Ascending aorta (tissue), 2 donors: ENCODE data around the gene GTPBP6. TPM values are rescaled to one million over a fixed set of nuclear protein-coding genes. Genes with fewer than 3 reads are reported as not detected.
"Not testable (repeated sequence)": the region's sequence is repeated elsewhere in the genome, so short reads cannot be mapped to it uniquely, and the experiment has no call there.

ENCODE experiments used
- DNase-seq, 2 donors: peaks; one replicate each; pipeline ENCODE4 v3.0.0-alpha.2; 2019; ENCODE audit warnings: low spot score in 2 of 2
- H3K27ac ChIP-seq, 2 donors: fragments of 200-600 bp; sonication (generic); one replicate each; pipeline ENCODE4 v1.5.1; 2016 to 2017; ENCODE audit warnings: mild to moderate bottlenecking in 1 of 2
- H3K27me3 ChIP-seq: fragments of 200-600 bp; sonication (generic); one replicate; pipeline ENCODE4 v1.5.1; 2017
- H3K36me3 ChIP-seq, 2 donors: fragments of 200-600 bp; sonication (generic); one replicate each; pipeline ENCODE4 v1.5.1; 2016
- H3K4me1 ChIP-seq, 2 donors: fragments of 200-600 bp; sonication (generic); one replicate each; pipeline ENCODE4 v1.5.1; 2016 to 2017; ENCODE audit warnings: mild to moderate bottlenecking in 1 of 2
- H3K4me3 ChIP-seq, 2 donors: fragments of 200-600 bp; sonication (generic); one replicate each; pipeline ENCODE4 v1.5.1; 2016 to 2017; ENCODE audit warnings: mild to moderate bottlenecking in 1 of 2
- H3K9me3 ChIP-seq, 2 donors: fragments of 200-600 bp; sonication (generic); one replicate each; pipeline ENCODE4 v1.5.1; 2016
- intact Hi-C: fragments of 100-400 bp; cut with DNase I; formaldehyde crosslinking; loops from one replicate; pipeline ENCODE4 v1.15.1; 2023
- total RNA-seq: library from RNA; depleted of rRNA; stranded (reverse); fragments of >200 nt; gene quantifications from one replicate; pipeline ENCODE4 v1.1.0, GENCODE V29; 2016
- TF ChIP-seq, protein P1 (sequence below), 3 experiments: fragments of 200-600 bp in 2 of 3; fragments of 450-650 bp in 1 of 3; sonication (generic) in 2 of 3; IDR thresholded peaks; one replicate each; pipeline ENCODE4 v1.5.1; 2016 to 2019; ENCODE audit warnings: antibody characterized with exemption in 3 of 3, mild to moderate bottlenecking in 1 of 3, moderate library complexity in 1 of 3

Gene GTPBP6
- total RNA-seq, 1 donor from 2014 or later = 56.2 TPM

DNA sequence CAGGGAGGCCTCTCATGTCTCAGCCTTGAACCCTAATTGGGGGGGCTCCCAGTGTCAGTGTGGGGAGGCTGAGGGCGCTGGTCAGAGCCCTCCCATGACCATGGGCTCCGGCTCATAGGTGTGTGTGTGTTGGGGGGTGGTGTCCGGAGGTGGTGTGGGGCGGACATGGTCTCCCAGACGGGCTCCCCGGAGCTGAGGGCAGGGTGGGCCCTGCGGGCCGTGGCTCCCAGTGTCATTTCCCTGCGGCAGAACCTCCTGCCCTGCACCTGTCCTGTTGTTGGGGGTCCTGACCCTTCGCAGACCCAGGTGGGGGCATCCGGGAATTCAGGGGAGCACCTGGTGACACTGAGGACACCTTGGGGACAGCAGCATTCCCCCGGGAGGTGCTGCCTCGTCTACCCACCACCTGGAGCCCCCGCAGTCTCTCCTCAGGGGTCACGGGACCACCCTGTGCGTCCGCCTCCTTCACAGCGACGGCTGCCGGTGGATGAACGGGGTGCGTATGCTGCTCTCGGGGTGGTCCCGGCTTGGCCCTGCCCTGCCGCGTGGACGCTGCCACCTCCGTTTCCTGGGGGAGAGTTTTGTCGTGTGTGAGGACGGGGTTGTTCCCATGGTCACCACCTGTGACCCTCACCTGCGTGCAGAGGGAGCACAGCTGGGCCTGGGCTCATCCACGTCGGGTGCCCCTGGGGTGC lies 14.5 kb upstream of the GTPBP6 start:
- no peak for DNase-seq
- no peaks in the 10 kb centered on the region for H3K4me1 ChIP-seq
- H3K27me3 ChIP-seq = peaks cover 8% of the 10 kb centered on the region
- no peaks in the 10 kb centered on the region for H3K9me3 ChIP-seq
- H3K27ac ChIP-seq = no peak overlapping the region
- no peak overlapping the region for H3K4me3 ChIP-seq
- intact Hi-C loops = no loop called here
- H3K36me3 ChIP-seq = peaks cover 0 to 18% of the 10 kb centered on the region in 2 donors
- TF ChIP-seq, protein P1, sequence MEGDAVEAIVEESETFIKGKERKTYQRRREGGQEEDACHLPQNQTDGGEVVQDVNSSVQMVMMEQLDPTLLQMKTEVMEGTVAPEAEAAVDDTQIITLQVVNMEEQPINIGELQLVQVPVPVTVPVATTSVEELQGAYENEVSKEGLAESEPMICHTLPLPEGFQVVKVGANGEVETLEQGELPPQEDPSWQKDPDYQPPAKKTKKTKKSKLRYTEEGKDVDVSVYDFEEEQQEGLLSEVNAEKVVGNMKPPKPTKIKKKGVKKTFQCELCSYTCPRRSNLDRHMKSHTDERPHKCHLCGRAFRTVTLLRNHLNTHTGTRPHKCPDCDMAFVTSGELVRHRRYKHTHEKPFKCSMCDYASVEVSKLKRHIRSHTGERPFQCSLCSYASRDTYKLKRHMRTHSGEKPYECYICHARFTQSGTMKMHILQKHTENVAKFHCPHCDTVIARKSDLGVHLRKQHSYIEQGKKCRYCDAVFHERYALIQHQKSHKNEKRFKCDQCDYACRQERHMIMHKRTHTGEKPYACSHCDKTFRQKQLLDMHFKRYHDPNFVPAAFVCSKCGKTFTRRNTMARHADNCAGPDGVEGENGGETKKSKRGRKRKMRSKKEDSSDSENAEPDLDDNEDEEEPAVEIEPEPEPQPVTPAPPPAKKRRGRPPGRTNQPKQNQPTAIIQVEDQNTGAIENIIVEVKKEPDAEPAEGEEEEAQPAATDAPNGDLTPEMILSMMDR (IDR thresholded peaks at IDR 0.05) = no peak

DNA sequence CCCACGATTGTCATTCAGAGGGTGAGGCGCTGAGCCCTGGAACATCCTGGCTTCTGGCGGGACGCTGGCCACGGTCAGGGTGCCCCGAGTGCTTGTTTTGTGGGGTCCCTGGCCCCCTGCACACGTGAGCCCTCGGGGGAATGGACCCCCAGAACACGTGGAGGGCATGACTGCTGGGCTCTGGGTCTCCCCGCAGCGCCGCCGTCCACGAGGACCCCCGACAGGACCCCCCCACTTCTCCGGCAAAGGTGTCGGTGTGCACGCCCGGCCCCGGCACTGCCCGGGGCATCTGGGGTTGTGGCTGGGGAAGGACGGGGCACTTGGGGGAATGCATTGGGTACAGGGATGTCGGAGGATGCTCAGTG lies 13.9 kb upstream of the GTPBP6 start:
- no peak for DNase-seq
- H3K27ac ChIP-seq = no peak overlapping the region
- H3K36me3 ChIP-seq = peaks cover 0 to 15% of the 10 kb centered on the region in 2 donors
- H3K4me1 ChIP-seq = no peaks in the 10 kb centered on the region
- peaks cover 8% of the 10 kb centered on the region for H3K27me3 ChIP-seq
- H3K4me3 ChIP-seq = no peak overlapping the region
- TF ChIP-seq, protein P1 (IDR thresholded peaks at IDR 0.05) = no peak
- no peaks in the 10 kb centered on the region for H3K9me3 ChIP-seq
- intact Hi-C loops = no loop called here

DNA sequence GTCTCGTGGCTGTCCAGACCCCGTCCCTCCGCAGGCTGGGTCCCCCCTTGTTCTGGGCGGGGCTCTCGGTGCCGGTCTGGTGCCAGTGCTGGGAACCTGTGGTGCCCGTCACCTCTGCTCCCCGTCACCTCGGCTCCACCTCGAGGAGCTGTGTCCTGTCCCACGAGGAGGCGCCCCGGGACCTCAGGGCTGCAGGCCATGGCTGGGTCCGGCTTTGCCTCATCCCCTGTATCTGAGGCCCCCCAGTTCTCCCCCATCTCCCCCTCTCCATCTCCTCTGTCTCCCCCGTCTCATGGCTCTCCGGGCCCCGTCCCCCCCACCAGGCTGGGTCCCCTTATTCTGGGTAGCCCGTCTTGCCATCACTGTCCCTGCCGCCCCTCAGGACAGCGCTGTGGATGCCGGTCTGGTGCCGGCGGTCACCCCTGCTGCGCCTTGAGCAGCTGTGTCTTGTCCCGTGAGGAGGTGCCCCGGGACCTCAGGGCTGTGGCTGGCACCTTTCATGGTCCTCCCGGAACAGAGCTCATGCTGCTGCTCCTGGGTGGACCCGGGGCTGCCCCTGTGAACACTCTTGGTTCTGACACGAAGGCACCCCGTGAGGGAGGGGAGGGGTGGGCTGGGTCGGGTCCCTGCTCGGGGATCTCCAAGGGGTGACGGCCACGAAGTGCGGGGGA lies 13.4 kb upstream of the GTPBP6 start:
- intact Hi-C loops = no loop called here

DNA sequence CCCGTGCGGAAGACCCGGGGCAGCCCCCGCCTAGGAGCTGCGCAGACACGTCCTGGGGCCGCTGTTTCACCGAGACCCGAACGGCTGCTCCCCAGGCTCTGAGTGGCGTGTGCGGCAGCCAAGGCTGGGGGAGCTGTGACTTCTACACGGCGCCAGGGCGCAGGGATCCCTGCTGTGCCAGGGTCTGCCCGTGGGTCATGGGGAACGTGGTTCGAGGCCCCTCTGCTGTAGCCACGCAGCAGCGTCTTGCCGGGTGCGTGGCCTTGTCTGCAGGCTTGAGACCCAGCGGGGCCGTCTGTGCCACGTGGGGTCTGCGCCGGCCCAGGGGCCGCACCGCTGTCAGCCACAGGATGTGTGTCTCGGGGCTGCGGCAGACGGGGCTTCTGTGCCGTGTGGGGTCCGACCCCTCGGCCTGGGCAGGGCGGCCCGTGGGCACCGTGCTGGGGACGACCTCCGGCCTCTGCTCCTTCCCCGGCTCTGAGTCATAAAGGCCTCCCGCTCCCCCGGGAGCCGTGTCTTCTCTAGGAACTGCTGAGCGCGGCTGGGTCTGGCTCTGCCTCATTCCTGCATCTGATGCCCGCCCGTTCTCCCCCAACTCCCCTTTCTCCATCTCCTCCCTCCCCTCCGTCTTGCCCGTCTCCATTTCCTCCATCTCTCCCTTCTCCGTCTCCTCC lies 12.7 kb upstream of the GTPBP6 start:
- Histone ChIP-seq H3K36me3 (peaks cover 0 to 8% of the 10 kb centered on the region in 2 donors), H3K9me3 (no peaks in the 10 kb centered on the region), H3K27ac (no peak overlapping the region), H3K4me1 (no peaks in the 10 kb centered on the region), H3K27me3 (peaks cover 8% of the 10 kb centered on the region), H3K4me3 (peak overlapping the region in 1 of 2 donors; percentile 42)
- DNase-seq = no peak
- TF ChIP-seq, protein P1 (IDR thresholded peaks at IDR 0.05) = no peak
- intact Hi-C loops = no loop called here

More for the DNA sequence above, 13.4 kb upstream of the GTPBP6 start:
- Histone ChIP-seq H3K4me3 (peak overlapping the region in 1 of 2 donors; percentile 42), H3K36me3 (peaks cover 0 to 12% of the 10 kb centered on the region in 2 donors), H3K4me1 (no peaks in the 10 kb centered on the region), H3K27me3 (peaks cover 8% of the 10 kb centered on the region), H3K9me3 (no peaks in the 10 kb centered on the region), H3K27ac (no peak overlapping the region)
- TF ChIP-seq, protein P1 (IDR thresholded peaks at IDR 0.05) = no peak
- DNase-seq = no peak

DNA sequence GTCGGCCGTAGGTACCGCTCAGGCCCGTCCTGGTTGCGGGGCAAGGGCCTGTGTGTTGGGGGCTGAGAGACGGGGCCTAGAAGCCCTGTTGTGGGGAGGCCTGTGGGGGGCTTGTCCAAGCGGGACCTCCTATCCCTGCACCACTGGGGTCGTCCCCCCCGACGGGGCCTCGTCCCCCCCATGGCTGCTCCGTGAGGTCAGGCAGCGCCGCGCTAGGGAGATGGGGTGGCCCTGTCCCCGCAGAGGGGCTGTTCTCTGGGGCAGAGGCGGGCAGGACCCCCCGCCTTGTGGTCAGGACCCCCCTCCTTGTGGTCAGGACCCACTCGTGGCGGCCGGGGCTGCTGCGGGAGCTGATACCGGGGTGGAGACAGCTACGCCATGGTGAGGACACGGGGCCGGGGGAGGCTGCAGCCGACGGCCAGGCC lies 12.1 kb upstream of the GTPBP6 start:
- Histone ChIP-seq H3K4me1 (no peaks in the 10 kb centered on the region), H3K36me3 (peaks cover 0 to 8% of the 10 kb centered on the region in 2 donors), H3K27me3 (peaks cover 8% of the 10 kb centered on the region), H3K27ac (no peak overlapping the region), H3K4me3 (peak overlapping the region in 1 of 2 donors; percentile 42), H3K9me3 (no peaks in the 10 kb centered on the region)
- DNase-seq = no peak
- TF ChIP-seq, protein P1 (IDR thresholded peaks at IDR 0.05) = no peak
- intact Hi-C loops = no loop called here

DNA sequence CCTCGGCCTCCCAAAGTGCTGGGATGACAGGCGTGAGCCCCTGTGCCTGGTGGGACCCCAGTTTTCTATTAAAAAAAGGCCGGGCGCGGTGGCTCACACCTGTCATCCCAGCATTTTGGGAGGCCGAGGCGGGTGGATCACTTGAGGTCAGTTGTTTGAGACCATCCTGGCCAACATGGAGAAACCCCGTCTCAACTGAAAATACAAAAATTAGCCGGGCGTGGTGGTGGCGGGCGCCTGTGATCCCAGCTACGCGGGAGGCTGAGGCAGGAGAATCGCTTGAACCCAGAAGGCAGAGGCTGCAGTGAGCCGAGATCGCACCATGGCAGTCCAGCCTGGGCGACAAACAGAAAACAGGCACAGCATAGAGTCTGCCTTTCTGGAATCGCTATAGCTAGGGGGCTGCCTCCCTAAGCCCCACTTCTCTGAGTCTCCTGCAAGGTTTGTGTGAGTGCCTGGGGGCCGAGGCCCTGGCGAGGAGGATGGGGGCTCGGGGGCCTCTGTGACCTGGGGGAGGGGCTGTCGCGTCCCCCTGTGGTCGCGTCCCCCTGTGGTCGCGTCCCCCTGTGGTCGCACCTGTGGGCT lies 11.6 kb upstream of the GTPBP6 start:
- H3K9me3 ChIP-seq, H3K36me3 ChIP-seq, H3K27me3 ChIP-seq, H3K4me1 ChIP-seq, DNase-seq, intact Hi-C loops, H3K4me3 ChIP-seq, H3K27ac ChIP-seq: not testable (repeated sequence)
